GM21381 (cell line): ENCODE measurements around the gene DNAJB1.
"Not testable (repeated sequence)": the region's sequence is repeated elsewhere in the genome, so short reads cannot be mapped to it uniquely, and the experiment has no call there.

Source experiments
- ATAC-seq: cut with Tn5 transposase; IDR thresholded peaks from one replicate; pipeline ENCODE4 v1.9.1; 2021; ENCODE audit warnings: mild to moderate bottlenecking, moderate library complexity; ENCODE audit not compliant: unreplicated experiment

DNAJB1 gene

DNA sequence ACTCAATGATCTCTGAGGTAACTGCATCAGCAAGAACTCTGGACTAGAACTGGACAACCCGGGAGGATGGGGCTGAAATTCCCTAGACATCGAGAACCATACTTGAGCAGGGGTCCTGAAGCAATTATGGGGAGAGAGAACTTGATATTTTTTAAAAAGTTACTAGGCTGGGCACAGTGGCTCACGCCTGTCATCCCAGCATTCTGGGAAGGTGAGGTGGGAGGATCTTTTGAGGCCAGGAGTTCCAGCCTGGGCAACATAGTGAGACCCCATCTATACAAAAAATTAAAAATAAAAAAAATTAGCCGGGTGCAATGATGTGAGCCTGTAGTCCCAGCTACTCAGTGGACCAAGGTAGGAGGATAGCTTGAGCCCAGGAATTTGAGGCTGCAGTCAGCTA is 2.3 kb upstream of the DNAJB1 start:
- ATAC-seq: no peak

DNA sequence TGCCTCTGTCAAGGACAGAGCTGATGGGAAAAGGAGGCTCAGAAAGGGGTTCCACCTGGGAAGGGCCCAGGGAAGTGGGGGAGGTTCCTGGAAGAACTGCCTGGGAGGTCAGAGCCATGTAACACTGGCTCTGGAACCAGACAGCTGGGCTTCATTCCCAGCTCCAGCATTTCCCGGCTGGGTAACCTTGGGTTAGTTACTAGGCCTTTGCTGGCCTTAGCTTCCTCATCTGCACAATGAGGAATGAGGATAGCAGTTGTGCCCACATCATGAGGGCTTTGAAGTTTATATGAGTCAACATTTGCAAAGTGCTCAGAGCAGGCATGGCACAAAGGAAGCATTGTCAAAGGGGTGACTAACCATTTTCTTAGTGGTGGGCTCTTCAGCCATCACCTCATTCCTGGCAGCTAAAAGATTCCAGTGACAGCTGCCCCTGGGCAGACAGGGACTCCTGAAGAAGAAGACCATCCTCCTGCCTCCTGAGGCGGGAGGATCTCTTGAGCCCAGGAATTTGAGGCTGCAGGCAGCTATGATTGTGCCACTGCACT is 1.7 kb upstream of the DNAJB1 start:
- no peak for ATAC-seq

DNA sequence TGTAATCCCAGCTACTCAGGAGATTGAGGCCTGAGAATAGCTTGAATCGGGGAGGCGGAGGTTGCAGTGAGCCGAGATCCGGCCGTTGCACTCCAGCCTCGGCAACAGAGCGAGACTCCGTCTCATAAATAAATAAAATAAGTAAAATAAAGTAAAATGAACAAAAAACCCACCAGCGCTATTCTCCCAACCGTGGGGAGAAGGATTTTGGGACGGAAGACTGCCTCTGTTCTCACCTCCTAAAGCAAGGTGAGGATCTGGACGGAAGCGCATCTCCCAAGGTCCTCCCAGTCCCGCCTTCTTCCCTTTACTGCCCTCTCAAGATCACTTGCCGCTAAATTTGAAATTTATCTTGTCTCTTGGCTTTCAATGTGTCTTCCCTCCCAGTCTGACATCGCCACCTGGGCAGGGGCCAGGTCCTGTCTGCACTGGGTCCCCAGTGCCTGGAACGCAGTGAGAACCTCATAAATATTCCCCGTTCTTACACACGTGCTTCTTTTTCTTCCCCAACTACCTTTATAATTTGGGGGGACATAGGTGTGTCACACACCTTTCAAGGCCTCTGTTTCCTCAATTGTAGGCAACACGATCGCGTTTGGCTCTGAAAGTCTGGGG is 1.2 kb upstream of the DNAJB1 start:
- no peak for ATAC-seq

DNA sequence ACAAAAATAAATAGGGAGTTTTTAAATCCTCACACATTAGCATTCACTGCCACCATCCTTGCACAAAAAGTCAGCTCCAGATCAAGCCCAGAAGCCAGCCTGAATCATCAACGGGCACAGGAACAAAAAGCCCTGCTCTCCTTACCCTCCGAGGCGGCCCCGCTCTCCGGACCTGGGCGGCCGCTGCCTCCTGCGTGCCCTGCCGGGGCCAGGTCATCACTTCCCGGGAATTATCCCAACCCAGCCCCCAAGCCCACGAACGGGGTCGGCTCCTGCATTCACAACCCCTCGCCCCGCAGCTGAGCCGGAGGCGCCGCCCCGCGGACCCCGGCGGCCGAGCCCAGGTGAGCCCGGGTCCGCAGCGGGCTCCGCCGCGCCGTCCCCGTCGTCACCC is 754 bp downstream of the DNAJB1 start:
- peak; percentile 9 for ATAC-seq

DNA sequence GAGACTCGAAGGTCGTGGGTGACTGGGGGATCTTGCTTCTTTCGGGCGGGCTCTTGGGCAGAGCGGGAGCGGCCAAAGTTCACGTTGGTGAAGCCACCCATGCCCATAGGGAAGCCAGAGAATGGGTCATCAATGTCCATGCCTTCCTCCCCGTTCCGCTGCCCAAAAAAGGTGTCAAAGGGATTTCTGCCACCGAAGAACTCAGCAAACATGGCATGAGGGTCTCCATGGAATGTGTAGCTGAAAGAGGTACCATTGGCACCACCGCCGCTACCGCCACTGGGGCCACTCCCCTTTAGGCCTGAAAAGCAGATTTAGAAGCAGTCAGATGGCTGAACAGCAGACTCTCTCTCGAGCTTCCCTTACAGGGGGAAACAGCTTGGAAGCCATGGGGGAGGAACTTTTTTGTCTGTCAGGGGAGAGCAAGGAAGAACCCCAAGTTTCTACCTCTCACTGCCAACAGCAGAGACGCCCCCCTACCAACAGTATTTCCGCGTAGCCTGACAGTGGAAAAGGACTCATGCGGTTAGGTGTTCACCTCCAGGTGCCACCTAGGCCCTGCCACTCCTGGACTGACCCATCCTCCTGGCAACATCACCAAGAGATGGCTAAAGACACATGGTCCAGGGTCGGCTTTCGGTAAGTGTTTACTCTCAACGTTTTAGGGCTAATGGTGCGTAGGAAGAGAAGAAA is 1.3 kb downstream of the DNAJB1 start:
- no peak for ATAC-seq

DNA sequence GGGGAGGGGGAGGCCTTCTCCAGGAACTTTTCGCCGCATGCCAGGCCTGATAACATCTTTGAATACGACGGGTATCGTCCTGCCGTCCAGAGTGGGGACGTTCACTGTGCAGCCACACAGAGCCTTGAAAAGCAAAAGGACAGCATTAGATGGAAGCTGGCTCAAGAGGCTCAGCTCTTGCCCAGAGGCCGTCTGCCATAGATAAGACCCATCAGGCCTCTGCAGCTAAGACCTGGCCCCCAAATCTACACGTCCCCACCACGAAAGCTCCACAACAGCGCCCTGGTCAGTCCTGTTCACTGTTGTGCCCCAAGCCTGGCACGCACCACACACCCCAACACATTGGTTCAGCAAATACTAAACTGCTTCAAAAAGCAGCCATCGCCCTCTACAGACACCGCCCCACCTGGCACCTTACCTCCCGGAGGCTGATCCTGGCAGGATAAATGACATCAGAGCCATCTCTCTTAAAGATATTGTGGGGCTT is 2.1 kb downstream of the DNAJB1 start:
- no peak for ATAC-seq

DNA sequence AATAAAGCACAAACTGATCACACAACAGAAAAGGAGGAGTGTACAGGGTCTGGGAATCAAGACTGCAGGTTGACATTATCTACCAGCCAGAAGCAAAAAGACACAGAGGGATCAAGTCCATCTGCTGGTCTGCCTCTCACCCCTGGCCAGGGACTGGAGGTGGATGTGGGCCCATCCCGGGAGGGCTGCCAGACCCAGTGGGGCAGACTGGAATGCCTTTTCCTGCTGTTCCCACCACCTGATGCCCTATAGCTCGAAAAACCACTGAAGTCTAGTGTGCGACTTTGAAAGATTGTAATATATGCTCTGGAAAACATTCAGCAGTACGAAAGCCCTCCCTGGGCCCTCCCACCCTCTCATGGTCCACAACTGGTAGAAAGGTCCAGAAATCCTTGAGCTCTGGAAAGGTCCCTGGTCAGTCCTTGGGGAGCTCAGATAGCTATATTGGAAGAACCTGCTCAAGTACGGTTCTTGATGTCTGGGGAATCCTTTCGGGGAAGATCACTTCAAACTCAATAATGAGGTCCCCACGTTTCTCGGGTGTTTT is 2.6 kb downstream of the DNAJB1 start:
- no peak for ATAC-seq

DNA sequence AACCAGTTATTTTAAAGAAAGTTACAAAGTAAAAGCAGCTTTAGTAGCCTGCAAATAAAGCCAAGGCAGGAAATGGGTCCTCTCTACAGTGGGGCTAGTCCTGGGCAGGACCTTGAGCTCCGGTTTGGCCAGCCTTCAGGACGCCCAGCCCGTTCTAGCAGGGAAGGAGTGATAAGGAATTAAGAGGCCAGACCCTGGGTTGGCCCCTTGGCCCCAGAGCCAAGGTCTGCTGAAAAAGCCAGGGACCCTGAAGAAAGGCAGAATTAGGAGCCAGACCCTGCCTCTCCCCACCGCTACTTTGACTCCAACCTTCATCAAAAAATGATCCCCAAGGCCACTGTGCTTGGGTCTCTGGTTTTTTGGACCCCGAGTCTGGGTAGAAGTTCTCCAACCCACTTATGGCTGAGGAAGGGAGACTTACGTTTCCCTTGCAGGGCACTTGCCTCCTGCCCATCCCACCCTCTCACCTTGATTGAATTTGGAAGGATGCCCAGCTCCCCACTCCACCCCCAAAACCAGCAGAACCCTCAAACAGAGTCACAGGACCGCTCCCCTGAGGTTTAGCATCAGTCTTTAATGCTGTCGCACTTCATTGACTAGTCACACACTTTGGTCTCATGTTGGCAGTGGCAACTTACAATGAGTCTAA is 3.9 kb downstream of the DNAJB1 start:
- no peak for ATAC-seq

DNA sequence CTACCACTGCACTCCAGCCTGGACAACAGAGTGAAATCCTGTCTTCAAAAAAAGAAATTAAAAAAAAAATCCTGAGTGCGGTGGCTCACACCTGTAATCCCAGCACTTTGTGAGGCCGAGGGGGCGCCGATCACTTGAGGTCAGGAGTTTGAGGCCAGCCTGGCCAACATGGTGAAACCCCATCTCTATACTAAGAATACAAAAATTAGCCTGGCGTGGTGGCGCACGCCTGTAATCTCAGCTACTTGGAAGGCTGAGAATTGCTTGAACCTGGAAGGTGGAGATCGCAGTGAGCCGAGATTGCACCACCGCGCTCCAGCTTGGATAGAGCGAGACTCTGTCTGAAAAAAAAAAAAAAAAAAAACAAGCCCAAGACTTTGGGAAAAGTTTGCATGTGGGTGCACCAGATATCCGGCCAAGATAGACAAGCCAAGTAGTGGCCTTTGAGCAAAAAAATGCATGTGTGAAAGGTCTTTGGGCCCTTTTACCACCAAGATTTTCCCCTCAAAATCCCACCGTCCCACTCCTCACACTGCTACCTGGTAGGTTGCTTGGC is 5.7 kb downstream of the DNAJB1 start:
- no peak for ATAC-seq

DNA sequence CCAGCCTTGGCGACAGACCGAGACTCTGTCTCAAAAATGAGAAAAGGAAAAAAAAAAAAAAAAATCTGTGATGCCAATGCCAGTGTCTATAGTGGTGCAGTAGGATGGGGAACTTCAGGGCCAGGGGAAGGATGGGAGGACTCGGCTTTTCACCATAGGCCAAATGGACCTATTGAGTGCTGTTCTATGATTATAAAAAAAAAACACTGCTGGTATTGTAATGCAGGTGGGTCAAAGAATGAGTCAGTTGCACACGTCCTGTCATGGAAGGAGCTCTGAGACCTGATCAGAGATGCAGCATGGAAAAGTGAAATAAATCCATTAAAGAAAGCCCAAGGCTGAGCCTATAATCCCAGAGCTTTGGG is 7.0 kb downstream of the DNAJB1 start:
- ATAC-seq: no peak

DNA sequence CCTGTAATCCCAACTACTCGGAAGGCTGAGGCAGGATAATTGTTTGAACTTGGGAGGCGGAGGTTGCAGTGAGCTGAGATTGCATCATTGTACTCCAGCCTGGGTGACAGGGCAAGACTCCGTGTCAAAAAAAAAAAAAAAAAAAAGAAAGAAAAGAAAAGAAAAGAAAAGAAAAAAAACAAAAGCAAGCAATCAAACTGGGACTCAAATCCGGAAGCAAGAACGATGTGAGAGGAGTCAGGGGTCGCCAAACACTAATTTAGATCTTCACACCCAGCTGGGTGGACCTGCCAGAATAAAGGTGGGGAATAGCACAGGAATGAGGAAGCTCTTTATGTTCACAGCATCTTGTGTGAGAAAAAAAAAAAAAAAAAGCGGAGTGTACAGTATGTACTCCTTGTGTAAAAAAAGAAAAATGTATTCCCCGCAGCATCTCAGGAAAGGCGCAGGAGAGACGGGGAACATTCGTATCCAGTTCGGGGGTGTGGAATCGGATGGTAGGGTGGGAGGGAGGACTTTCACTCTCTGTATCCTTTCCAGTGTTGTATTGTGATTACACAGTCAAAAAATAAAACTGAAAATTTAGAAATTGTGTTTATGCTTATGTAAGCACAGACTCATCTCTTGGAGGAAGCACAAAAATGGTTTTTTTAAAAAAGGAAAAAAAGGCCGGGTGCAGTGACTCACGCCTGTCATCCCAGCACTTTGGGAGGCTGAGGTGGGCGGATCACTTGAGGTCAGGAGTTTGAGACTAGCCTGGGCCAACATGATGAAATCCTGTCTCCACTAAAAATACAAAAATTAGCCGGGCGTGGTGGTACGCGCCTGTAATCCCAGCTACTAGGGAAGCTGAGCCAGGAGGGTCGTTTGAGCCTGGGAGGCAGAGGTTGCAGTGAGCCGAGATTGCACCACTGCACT is 7.6 kb downstream of the DNAJB1 start:
- ATAC-seq: no peak

DNA sequence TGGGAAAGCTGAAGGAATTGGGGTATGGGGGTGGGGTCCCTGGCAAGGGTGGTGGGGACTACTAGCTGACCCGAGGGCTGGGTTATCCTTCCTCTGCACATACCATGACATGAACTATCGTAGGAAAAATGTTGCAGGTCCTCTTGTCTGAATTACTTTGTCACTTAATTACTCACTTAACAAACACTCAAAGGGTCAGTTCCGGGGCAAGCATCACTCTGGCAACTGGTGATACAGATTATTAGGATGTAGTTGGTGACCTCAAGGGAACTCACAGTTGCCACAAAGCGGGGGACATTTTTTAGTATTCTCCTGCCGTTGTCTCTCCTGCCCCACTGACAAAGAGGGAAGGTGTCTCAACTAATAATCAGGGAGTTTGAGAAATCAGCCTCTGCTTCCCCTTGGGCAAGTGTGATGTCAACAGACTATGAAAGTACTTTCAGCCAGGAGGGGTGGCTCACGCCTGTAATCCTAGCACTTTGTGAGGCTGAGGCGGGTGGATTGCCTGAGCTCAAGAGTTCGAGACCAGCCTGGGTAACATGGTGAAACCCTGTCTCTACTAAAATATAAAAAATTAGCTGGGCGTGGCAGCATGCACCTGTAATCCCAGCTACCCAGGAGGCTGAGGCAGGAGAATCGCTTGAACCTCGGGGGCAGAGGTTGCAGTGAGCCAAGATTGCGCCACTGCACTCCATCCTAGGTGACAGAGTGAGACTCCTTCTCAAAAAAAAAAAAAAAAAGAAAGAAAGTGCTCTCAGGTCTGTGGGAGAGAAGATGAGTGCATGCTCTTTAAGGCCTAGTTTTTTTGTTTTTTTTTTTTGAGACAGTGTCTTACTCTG is 10.3 kb downstream of the DNAJB1 start:
- no peak for ATAC-seq

DNA sequence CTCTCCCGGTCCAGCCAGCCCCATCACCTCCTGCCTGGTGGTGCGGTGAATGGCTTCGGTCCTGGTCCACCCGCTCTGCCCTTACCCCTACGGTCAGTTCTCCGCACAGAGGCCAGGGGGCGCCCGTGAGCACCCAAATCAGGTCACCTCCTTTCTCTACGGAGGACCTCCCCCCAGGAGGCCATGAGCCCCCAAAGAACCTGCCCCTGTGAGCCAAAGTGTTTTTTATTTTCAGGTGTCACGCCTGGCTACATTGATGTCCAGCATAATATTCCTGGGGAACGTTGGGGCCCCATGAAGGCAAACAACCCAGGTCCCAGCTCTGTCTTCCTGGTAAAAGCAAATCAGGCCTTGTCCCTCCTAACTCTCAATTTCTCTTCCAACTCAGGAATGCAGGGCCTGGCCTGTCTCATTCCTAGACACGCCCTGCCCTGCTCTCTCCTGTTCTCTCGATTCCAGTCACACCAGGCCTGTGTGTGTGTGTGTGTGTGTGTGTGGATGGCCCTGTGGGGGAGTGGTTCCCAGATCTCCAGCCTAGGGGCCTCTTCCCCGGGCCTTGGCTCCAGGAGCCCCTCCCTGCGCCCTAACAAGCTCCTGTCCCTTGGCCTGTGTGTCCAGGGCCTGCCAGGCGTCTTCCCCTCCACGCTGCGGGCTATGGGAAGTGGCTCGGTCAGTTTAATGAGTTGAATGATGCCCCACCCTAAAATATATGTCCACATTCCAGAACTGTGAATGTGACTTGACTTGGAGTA is 12.5 kb downstream of the DNAJB1 start:
- ATAC-seq: no peak

DNA sequence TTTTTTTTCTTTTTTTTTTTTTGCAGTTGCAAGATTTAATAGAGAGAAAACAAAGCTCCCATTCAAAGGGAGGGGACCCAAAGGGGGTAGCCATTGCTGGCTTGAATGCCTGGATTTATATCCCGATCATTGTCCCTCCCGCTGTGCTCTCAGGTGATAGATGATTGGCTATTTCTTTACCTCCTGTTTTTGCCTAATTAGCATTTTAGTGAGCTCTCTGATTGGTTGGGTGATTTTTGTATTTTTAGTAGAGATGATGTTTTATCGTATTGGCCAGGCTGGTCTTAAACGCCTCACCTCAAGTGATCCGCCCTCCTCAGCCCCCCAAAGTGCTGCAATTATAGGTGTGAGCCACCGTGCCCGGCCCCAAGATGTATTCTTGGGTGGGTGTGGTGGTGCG is 13.6 kb downstream of the DNAJB1 start:
- ATAC-seq: not testable (repeated sequence)

DNA sequence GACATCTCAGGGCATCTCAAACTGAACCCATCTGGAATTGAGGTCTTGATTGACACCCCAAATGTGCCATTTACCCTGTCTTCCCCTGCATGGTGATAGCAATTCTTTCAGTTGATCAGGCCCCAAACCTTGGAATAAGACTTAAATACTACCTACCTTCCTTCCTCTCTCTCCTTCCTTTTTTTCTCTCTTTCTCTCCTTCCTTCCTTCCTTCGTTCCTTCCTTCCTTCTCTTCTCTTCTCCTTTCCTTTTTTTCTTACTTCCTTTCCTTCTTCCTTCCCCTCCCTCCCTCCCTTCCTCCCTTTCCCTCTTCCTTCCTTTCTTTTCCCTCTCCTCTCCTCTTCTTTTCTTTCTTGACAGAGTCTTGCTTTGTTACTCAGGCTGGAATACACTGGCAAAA is 14.9 kb downstream of the DNAJB1 start:
- ATAC-seq: no peak

DNA sequence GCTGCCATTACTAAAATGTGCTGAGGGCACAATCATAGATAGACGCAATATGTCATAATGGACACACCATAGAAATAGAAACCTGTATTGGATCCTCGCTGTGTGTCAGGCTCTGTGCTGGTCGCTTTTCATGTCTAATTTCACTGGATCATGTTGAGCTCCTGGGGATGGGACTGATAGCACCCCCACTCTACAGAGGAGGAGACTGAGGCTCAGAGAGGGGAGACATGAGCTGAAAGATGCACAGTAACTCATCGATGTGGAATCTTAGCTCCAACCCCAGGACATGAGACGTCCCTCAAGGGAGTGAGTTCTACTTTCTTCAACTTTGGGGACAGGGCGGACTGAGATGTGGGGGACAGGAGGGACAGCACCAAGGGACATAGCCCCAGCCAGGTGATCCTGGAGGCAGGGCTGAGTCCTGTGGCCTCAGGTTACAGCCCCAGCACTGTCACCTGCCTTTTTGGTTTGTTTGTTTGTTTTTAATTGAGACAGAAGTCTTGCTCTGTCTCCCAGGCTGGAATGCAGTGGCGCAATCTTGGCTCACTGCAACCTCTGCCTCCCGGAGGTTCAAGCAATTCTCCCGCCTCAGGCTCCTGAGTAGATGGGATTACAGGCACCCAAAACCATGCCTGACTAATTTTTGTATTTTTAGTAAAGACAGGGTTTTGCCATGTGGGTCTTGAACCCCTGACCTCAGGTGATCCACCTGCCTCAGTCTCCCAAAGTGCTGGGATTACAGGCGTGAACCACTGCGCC is 15.7 kb downstream of the DNAJB1 start:
- no peak for ATAC-seq

DNA sequence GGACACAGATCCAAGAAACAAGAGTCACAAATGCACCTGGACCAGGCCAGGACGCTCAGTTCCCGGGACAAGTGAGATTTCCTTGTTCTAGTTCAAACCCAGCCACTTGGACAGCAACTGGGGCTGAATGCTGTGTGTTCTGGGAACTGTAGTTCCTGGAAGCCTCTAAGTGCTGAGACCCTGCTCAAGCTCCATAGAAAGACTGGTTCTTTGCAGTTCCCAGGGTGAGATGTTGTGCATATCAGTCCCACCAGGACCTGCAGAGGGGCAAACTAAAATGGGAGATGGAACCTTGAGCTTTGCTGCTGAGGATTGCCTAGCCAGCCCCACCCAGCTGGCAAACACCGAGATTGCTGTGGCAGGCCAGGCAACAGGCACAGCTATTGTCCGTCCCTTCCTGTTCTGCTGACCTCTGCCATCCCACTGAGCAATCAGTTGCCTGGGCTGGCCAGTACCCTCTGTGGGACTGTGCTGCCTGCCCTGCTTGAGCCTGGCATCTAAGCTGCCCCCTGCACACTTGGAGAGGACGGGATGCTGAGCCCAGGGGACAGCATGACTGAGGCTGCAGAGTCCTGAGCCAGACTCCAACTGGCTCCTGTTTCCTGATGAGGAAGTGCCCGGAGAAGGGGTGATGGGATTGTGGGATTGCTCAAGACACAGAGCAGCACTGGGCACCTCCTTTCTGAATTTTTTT is 20.8 kb downstream of the DNAJB1 start:
- no peak for ATAC-seq
